ENCODE data around the gene LHX2.

The LHX2 gene

GRCh38 chr9:124035001-124035650, 23.6 kb downstream of the LHX2 start:
- no peak for DNase-seq

- no peak for DNase-seq
Observed at GRCh38 chr9:124036578-124036977, 25.0 kb downstream of the LHX2 start.

- no peak for DNase-seq
Observed at GRCh38 chr9:124037790-124038189, 26.2 kb downstream of the LHX2 start.

GRCh38 chr9:124038239-124038638, 26.7 kb downstream of the LHX2 start:
- DNase-seq, result no peak

- DNase-seq, result no peak
Observed at GRCh38 chr9:124038790-124039633, 27.4 kb downstream of the LHX2 start.

- peak; percentile 59 for DNase-seq
Observed at GRCh38 chr9:124040186-124040931, 28.8 kb downstream of the LHX2 start.

GRCh38 chr9:124040935-124041816, 29.6 kb downstream of the LHX2 start:
- peak; percentile 25 for DNase-seq

GRCh38 chr9:124041817-124042116, 30.2 kb downstream of the LHX2 start:
- DNase-seq, result no peak

GRCh38 chr9:124042201-124042721, 30.7 kb downstream of the LHX2 start:
- DNase-seq, result no peak

GRCh38 chr9:124044448-124044847, 32.9 kb downstream of the LHX2 start:
- DNase-seq, result no peak

- no peak for DNase-seq
Observed at GRCh38 chr9:124045076-124045829, 33.7 kb downstream of the LHX2 start.

GRCh38 chr9:124045830-124046177, 34.2 kb downstream of the LHX2 start:
- no peak for DNase-seq

GRCh38 chr9:124046189-124046588, 34.6 kb downstream of the LHX2 start:
- DNase-seq, result no peak

GRCh38 chr9:124047251-124047672, 35.7 kb downstream of the LHX2 start:
- no peak for DNase-seq

GRCh38 chr9:124050955-124051354, 39.4 kb downstream of the LHX2 start:
- DNase-seq, result no peak

- no peak for DNase-seq
Observed at GRCh38 chr9:124052401-124052800, 40.8 kb downstream of the LHX2 start.

GRCh38 chr9:124054582-124055227, 43.1 kb downstream of the LHX2 start:
- DNase-seq, result peak; percentile 88

GRCh38 chr9:124060844-124061605, 49.5 kb downstream of the LHX2 start:
- no peak for DNase-seq

- DNase-seq, result no peak
Observed at GRCh38 chr9:124062172-124062571, 50.6 kb downstream of the LHX2 start.

- no peak for DNase-seq
Observed at GRCh38 chr9:124066783-124067577, 55.4 kb downstream of the LHX2 start.
